ENCODE measurements around the gene SF3A2.

SF3A2 gene

DNA sequence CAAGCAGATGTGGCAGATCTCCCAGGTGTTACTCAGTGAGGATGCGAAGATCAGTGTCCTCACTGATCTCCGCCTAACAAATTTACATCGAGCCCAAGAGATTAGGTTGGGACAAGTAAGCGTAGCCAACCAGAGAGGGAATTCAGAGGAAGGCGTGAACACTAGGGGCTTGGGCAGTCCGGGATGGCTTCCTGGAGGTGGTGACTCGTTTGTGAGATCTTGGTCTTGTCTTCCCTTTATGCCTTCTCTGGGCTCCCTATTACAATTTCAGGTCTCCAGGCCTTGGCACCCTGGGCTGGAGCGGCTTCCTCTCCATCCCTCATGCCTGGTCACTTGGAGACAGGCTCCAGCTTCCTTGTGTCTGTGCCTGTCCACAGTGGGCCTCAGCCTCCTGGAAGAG is 6.2 kb downstream of the SF3A2 start:
- DNase-seq: no peak

DNA sequence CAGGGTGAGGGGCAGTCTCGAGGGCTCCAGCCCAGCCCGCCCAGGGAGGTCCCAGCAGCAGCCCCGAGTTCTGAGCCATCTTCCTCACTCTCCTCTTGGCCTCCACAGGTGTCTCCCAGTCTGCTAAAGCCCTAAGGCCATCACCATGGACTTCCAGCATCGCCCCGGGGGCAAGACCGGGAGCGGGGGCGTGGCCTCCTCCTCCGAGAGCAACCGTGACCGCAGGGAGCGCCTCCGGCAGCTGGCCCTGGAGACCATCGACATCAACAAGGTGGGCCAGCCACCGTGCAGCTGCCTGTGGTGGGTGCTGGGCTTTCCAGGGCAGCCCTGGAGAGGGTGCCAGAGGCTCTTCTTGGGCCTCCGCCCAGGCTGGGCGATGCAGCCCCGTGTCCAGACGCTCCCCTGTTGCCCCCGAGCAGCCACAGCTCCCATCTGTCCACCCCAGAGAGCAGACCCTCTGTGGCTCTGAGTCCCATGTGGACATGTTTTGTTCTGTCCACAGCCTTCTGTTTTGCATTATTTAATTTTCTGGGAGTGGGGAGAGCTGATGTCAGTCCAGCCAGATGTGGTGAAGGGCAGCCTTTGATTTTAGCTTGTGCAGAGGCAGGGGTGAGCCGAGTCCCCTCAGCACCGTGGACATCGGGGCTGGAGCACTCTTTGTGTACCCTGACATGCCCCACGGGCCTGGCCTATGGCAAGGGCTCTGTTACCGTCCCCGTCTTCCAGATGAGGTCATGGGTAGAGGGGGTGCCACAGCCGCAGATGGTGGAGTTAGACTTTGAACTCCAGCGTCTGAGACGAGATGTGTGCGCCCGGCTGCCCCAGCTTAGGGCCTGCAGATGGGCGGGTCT is 6.9 kb downstream of the SF3A2 start:
- no peak for DNase-seq

DNA sequence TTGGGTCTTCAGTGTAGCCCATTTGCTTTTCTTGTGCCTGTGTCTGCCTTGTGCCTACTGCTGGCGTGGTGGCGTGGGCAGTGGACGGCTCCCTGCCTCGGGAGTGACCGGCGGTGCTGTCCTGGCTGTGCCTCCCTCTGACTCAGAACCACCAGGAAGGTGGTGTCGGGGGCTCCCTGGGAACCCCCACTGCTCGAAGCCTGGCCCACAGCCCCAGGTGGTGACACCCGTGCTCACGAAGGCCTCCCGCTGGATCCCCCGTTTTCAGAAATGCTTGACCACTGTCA is 7.4 kb downstream of the SF3A2 start:
- DNase-seq: no peak

DNA sequence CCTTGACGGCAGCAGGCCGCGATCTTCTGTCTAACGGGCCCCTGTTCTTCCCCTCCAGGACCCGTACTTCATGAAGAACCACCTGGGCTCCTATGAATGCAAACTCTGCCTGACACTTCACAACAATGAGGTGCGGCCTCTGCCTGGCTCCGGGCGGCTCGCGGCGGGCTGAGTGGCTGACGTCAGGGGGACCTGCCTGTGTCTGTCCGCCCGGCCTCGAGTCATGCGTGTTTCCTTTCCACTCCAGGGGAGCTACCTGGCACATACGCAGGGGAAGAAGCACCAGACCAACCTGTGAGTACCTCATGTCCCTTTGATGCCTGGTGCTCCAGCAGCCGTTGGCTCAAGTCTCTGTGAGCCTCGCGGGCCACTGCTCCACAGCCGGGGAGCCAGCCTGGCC is 7.9 kb downstream of the SF3A2 start:
- no peak for DNase-seq

DNA sequence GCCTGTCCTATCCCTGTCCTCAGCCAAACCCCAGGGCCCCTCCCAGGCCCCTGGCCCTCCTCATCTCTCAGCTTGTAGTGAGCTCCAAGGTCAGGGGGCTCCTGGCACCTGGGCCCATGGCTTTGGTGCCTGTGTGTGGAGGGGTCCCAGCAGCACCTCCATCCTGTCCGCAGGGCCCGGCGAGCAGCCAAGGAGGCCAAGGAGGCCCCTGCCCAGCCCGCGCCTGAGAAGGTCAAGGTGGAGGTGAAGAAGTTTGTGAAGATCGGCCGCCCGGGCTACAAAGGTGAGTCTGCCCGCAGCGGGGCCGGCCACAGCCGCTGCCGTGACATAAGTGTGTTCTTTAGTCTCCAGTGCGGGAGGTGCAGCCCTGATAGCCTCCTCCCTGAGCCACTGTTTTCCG is 8.6 kb downstream of the SF3A2 start:
- no peak for DNase-seq

DNA sequence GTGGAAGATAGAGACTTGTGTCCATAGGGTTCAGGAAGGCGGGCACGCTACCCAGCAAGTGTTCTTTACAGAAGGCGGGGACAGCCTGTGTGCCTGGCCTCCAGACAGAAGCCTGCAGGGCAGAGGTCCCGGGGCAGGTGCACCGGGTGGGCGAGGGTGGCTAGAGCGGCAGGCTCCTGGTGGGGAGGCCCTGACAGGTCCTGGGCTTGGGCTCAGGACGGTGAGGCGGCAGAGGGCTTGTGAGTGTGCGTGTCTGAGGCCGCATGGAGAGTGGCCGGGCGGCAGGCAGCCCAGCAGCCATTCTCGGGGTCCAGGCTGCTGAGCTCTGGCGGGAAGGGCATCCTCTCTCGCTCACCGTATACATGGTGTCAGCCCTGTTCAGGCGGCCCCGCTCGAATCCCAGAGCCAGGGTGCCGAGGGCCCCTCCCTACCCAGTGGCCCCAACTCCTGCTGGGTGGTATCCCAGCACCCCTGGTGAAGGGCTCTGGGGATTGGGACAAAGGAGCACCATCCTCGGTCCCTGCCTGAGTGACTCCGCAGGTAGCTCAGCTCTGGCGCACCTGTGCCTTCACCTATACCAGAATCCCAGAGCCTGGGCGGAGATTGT is 9.5 kb downstream of the SF3A2 start:
- DNase-seq: no peak

DNA sequence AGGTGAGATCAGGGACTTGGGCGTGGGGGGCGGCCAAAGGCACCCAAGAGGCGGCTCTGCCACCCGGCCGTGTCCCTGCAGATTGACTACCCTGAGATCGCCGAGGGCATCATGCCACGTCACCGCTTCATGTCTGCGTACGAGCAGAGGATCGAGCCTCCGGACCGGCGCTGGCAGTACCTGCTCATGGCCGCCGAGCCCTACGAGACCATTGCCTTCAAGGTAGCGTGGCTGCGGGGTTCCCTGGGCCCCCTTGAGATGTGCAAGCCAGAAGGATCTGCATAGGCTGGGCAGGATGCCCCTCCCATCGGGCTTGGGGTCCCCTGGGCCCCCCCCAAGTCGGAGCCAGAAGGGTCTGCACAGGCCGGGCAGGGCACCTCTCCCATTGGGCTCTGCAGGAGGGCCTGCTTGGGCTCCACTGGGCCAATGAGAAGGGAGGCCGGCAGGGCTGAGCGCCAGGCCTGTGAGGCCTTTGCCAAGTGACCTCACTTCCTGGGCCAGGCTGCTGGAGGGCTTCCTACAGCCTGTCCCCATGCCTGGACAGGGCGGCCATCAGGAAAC is 10.3 kb downstream of the SF3A2 start:
- no peak for DNase-seq

DNA sequence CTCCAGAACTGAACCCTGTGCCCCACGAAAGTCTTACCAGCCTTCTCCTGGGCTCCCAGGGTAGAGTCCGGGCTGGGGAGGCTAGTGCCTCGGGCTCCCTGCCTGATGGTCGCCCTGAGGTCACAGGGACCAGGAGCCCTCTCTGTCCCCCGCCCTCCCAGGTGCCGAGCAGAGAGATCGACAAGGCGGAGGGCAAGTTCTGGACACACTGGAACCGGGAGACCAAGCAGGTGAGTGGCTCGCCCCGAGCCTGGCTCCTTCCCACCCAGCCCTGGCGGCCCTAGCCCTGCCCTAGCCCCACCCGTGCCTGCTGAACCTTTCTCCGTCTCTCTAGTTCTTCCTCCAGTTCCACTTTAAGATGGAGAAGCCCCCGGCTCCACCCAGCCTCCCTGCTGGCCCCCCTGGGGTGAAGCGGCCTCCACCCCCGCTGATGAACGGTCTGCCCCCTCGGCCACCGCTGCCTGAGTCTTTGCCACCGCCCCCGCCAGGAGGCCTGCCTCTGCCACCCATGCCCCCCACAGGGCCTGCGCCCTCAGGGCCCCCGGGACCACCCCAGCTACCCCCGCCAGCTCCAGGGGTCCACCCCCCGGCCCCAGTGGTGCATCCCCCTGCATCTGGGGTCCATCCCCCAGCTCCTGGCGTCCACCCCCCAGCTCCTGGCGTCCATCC is 10.9 kb downstream of the SF3A2 start:
- DNase-seq: no peak

DNA sequence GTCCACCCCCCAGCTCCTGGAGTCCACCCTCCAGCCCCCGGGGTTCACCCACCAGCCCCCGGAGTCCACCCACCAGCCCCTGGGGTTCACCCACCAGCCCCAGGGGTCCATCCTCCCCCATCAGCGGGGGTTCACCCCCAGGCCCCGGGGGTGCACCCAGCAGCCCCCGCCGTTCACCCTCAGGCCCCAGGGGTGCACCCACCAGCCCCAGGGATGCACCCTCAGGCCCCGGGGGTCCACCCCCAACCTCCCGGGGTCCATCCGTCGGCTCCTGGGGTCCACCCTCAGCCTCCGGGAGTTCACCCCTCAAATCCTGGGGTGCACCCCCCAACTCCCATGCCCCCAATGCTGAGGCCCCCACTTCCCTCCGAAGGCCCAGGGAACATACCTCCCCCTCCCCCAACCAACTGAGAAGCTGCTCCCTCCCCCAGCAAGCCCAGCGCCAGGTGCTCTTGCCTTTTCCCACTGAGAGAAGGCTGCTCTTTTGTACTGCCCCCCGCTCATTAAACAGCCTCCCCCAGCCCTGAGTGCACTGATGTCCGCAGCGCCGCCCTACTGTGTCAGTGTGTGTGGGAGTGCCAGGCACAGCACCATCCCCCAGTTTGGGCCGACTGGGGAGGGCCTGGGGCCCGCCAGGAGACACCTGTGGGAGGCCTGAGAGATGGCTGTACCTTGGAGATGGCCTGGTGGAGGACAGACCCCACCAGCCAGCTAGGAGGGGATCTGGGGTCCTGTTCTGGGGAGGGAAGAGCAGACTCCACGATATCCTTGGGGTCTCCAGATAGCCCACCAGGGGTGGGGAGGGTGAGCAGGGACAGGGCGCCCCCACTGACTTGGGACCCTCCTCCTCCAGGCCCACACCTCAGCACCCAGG is 11.7 kb downstream of the SF3A2 start:
- DNase-seq: no peak

DNA sequence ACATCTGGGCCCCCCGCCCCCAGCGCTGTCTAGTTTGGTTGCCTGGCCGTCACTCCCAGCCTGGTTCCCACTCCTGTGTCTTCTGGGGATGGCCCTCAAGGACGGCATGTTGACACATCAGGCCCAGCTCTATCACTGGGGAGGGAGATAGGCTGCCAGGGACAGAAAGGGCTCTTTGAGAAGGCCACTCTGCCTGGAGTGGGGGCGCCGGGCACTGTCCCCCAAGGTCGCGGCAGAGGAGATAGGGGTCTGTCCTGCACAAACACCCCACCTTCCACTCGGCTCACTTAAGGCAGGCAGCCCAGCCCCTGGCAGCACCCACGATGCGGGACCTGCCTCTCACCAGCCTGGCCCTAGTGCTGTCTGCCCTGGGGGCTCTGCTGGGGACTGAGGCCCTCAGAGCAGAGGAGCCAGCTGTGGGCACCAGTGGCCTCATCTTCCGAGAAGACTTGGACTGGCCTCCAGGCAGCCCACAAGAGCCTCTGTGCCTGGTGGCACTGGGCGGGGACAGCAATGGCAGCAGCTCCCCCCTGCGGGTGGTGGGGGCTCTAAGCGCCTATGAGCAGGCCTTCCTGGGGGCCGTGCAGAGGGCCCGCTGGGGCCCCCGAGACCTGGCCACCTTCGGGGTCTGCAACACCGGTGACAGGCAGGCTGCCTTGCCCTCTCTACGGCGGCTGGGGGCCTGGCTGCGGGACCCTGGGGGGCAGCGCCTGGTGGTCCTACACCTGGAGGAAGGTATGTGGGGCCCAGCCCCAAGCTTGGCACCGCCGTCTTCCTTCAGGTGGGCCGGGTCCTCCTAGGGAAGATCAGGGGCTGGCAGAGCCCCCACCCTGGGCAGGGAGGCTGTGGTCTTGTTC is 12.6 kb downstream of the SF3A2 start, which contains the start of gene AMH:
AMH (plus strand) TSS at position 314 of the 857 bp plus-strand sequence; CDS start at position 324, 10 bp downstream.
- no peak for DNase-seq

DNA sequence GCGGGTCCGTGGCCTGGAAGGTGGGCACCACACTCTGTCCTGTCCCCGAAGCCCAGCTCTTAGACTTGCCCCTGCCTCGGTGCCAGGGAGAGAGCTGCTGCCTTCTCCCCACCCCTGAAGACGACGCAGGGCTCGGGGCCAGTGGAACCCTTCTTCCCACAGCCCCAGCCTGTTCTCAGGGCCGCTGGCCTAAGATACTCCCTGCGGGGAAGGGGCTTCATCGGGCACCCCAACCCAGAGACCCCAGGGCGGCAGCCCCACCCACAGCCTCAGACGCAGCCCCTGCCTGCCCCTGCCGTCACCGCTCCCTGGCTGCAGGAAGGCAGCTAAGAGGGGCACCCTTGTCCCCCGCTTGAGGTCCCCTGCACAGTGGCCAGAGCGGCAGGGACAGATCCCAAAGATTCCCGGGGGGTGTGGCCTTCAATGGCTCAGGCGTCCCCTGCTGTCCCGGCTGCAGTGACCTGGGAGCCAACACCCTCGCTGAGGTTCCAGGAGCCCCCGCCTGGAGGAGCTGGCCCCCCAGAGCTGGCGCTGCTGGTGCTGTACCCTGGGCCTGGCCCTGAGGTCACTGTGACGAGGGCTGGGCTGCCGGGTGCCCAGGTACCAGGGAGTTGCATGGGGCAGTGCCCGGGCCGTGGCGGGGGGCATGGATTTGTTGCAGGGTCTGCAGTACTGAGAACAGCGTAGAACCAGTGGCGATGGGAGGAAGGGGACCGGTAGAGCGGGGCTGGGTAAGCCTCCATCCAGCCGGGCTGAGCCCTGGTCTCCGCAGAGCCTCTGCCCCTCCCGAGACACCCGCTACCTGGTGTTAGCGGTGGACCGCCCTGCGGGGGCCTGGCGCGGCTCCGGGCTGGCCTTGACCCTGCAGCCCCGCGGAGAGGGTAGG is 13.5 kb downstream of the SF3A2 start:
- DNase-seq: no peak

DNA sequence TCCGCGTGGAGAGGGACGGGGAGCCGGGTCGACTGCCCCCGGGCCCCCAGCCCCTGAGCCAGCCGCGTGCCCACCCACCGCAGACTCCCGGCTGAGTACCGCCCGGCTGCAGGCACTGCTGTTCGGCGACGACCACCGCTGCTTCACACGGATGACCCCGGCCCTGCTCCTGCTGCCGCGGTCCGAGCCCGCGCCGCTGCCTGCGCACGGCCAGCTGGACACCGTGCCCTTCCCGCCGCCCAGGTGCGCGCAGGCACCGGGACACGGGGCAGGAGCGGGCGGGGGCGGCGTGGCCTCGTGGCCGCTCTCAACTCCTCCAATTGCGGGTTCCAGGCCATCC is 14.1 kb downstream of the SF3A2 start:
- DNase-seq: no peak

DNA sequence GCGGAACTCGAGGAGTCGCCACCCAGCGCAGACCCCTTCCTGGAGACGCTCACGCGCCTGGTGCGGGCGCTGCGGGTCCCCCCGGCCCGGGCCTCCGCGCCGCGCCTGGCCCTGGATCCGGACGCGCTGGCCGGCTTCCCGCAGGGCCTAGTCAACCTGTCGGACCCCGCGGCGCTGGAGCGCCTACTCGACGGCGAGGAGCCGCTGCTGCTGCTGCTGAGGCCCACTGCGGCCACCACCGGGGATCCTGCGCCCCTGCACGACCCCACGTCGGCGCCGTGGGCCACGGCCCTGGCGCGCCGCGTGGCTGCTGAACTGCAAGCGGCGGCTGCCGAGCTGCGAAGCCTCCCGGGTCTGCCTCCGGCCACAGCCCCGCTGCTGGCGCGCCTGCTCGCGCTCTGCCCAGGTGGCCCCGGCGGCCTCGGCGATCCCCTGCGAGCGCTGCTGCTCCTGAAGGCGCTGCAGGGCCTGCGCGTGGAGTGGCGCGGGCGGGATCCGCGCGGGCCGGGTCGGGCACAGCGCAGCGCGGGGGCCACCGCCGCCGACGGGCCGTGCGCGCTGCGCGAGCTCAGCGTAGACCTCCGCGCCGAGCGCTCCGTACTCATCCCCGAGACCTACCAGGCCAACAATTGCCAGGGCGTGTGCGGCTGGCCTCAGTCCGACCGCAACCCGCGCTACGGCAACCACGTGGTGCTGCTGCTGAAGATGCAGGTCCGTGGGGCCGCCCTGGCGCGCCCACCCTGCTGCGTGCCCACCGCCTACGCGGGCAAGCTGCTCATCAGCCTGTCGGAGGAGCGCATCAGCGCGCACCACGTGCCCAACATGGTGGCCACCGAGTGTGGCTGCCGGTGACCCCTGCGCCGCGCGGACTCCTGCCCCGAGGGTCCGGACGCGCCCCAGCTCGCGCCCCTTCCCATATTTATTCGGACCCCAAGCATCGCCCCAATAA is 14.8 kb downstream of the SF3A2 start:
- DNase-seq: no peak

DNA sequence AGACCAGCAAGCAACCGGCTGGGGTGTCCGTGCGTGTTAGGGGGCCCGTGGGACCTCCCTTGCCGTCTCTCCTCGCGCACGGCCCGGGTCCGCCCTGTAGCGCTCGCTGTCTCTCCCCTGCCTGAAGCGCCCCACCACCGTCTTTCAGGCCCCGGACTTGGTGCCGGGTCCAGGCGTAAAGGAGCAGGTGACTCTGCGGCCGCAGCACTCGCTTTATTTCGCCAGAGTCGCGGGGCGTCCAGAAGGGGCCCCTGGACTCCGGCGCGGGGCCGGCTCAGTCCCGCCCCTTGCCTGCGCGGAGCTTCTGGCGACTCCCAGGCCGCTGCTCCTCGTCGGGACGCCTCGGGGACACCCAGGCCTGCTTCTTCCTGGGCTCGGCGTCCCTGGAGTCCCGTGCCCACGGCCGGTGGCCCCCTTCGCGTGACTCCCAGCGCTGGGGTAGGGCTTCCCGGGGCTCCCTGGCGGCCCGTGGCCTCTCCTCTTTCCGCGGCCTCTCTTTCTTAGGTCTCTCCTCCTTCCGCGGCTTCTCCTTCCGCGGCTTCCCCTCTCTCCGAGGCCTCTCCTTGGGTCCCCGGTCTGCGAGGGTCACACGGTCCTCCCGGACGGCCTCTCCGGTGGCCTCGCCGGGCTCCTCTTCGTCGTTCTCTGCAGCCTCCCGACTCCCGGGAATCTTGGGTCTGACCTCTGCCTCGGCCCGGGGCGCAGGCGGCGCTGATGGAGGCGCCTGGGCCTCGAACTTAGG is 15.6 kb downstream of the SF3A2 start:
- no peak for DNase-seq

DNA sequence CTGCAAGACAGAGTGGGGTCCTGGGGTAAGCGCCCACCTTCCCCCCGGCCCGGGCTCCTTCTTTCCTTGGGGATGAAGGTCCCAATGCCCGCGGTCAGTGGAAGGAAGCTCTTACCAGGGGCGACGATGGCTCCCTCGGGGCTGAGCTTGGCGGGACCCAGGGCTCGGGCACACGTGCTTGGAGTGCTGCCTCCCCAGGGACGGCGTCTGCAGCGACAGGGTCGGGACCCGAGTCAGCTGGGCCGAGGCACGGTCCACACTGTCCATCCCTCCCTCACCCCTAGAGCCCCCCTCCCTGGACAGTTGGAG is 16.1 kb downstream of the SF3A2 start:
- DNase-seq: peak; percentile 10

DNA sequence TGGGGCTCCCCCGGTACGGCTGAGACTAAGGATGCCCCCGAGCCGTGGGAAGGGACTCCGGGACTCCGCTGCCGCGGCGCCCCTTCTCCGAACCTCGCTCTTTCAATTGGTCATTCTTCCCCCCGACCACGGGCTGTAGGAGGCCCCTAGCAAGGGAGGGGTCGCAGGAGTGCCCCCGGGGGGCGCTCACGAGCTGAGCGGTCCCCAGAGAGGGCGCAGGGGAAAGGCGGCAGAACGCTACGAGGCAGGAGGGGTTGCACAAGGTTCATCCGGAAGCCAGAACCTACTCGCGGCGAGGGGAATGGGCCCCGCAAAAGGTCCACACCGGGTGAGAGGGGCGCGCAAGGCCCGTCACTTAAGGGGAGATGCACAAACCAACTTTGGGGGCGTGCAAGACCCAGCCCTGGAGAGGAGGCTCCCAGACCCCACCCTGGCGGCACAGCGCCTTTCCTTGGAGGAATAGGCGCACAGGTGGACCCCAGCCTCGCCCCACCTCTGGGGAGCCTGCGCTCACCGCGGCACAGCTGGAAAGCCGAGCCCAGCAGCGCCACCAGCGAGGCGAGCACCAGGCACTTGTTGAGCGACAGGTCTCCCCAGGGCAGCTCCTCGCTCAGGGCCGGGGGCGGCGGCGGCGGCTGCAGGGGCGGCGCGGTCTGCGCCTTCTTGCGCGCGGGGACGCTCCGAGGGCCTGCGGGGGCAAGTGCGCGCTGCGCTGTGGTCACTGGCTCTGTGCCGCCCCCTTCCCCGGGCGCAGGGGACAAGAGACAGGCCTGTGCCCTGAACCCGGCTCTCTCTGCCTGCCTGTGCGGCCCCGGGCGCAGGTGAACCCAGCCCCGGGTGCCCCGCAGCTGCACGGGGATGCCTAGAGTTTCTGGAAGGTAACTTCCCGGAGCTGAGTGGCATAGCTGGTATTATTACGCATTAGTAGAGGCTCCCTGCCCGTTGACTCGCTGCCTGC is 16.8 kb downstream of the SF3A2 start:
- peak; percentile 49 for DNase-seq

DNA sequence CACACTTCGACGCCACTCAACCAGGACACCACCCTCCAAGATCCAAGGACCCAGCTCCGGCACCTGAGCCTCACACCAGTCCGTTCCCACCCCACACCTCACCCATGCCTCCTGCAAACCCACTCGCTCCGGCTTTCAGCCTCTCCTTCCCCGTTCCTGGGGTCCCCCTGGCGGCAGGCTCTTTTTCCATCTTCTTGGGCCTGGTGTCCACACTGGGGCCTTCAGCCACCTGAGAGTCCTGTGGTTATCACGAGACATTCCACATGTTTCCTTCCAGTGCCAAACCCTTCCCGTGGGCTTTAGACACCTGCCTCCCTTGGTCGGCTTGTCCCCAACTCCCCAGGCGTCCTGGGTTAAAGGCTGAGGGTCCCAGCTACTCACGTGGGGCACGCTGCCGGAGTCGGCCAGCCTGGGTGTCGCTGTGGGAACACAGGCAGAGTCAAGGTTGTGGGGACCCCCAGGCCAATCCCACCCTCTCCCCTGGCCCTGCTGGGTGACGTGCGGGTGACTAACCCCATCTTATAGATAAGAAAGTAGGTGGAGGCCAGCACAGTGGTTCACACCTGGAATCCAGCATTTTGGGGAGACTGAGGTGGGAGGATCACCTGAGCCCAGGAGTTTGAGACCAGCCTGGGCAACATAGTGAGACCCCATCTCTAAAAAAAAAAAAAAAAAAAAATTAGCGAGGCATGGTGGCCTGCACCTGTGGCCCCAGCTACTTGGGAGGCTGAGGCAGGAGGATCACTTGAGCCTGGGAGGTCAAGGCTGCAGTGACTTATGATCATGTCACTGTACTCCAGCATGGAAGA is 17.6 kb downstream of the SF3A2 start:
- no peak for DNase-seq
